Body of pancreas (tissue), 4 donors: ENCODE measurements around the gene POLR3C.

Source experiments
- CTCF ChIP-seq, 7 experiments: fragments of 450-650 bp in 4 of 7; fragments of 200-600 bp in 3 of 7; sonication (generic) in 3 of 7; IDR thresholded peaks; one replicate each; pipeline ENCODE4 v1.5.1; 2016 to 2019; ENCODE audit warnings: antibody characterized with exemption in 7 of 7
- POLR2A ChIP-seq, 3 donors: fragments of 450-650 bp; IDR thresholded peaks; one replicate each; pipeline ENCODE4 v1.6.1; 2016; ENCODE audit warnings: antibody characterized with exemption in 3 of 3, mild to moderate bottlenecking in 2 of 3

GRCh38 chr1:145879775-145880174 lies 55.8 kb downstream of the POLR3C start:
- TF ChIP-seq CTCF (IDR thresholded peaks at IDR 0.05) = no peak
- TF ChIP-seq POLR2A (IDR thresholded peaks at IDR 0.05) = no peak
